ENCODE measurements around the gene POLDIP3.

DNA sequence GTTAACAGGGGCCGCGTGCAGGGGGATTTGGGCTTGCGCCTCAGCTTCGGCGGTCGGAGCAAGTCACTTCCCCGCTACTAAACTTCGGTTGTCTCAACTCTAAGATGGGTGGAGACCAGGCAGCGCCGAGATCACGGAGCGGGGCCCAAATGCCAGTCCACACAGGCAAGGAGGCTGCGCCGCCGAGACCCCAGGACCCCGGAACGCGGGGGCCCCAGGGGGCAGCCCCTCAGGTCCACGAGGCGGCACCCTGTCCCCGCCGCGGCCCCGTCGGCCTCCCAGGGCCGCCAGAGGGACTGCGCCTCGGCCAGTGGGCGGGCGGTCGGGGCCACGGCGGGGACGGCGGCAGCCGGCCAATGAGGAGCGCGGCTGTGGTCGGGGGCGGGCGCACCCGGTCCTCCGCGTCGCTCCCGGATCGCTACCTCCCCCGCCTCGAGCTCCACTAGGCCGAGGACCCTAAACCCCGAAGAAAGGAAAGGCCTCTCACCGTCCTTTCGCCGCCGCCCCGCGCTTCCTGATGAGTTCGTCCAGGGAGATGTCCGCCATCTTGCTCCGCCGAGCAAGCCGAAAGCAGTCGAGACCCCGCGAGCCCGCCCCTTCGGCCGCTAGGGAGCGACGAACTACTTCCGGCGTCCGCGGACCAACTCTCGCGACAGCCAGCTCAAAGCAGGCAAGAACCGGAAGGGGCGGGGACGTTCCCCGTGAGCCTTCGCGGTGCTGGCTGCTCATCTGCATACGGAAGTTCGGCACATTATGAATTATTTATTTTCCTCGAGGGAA lies at the start of gene POLDIP3:
- TF ChIP-seq, protein P1, sequence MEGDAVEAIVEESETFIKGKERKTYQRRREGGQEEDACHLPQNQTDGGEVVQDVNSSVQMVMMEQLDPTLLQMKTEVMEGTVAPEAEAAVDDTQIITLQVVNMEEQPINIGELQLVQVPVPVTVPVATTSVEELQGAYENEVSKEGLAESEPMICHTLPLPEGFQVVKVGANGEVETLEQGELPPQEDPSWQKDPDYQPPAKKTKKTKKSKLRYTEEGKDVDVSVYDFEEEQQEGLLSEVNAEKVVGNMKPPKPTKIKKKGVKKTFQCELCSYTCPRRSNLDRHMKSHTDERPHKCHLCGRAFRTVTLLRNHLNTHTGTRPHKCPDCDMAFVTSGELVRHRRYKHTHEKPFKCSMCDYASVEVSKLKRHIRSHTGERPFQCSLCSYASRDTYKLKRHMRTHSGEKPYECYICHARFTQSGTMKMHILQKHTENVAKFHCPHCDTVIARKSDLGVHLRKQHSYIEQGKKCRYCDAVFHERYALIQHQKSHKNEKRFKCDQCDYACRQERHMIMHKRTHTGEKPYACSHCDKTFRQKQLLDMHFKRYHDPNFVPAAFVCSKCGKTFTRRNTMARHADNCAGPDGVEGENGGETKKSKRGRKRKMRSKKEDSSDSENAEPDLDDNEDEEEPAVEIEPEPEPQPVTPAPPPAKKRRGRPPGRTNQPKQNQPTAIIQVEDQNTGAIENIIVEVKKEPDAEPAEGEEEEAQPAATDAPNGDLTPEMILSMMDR (IDR thresholded peaks at IDR 0.05; ENCODE audit: poor library complexity), result peak; percentile 8
- TF ChIP-seq EZH2 (IDR thresholded peaks at IDR 0.05; ENCODE audit: borderline replicate concordance) (no peak), EZH2phosphoT487 (IDR thresholded peaks at IDR 0.05; ENCODE audit: low read depth, severe bottlenecking, unreplicated experiment) (no peak)

Measured in hepatocyte (in vitro differentiated cells).